Measurements from ENCODE around the gene CA5B.
"Not testable (repeated sequence)": the region's sequence is repeated elsewhere in the genome, so short reads cannot be mapped to it uniquely, and the experiment has no call there.

The CA5B gene

GRCh38 chrX:15721911-15722310 lies 16.2 kb upstream of the CA5B start:
- H3K79me2 ChIP-seq (ENCODE audit: control insufficient read depth, insufficient read depth, low read length, unreplicated experiment): no peaks in the 10 kb centered on the region
- H3K36me3 ChIP-seq (ENCODE audit: insufficient read depth, low read length): no peaks in the 10 kb centered on the region
- no peak overlapping the region for H2AFZ ChIP-seq (ENCODE audit: low read length, unreplicated experiment)
- peak overlapping the region; percentile 39 for H3K4me3 ChIP-seq (ENCODE audit: low read depth, low read length)
- no peak overlapping the region; the same call in 1 of the 2 replicates for H3K27ac ChIP-seq (ENCODE audit: low read depth, low read length)
- peaks cover 8% of the 10 kb centered on the region for H3K4me1 ChIP-seq (ENCODE audit: control insufficient read depth, insufficient read depth, low read length, unreplicated experiment)
- H3K27me3 ChIP-seq (ENCODE audit: insufficient read depth, low read length): no peaks in the 10 kb centered on the region

DNA sequence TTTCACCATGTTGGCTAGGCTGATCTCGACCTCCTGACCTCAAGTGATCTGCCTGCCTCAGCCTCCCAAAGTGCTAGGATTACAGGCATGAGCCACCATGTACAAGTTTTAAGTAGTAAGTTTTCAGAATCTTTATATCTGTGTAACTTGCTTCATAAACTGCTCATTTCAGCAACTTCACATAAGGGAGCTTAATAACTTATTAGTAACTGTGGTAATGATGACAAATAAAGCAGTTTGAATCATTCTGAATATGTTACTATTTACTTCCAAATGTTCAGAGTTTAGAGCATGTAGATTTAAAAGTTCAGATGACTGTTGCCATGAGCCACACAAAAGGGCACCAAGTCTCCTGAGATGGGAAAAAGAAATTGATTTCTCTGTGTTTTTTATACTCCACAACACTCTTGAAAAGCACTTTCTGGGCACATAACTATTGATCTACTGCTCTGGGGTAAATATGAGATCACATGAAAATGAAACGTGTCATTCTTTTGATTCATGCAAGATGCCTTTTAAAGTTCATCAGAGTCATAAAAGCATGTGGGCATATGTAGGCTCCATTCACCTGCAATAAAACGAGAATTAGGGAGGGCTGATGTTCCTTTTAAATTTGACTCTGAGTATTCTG lies 14.1 kb upstream of the CA5B start:
- H3K27me3 ChIP-seq (ENCODE audit: insufficient read depth, low read length): no peaks in the 10 kb centered on the region
- no peak overlapping the region for H3K27ac ChIP-seq (ENCODE audit: low read depth, low read length)
- H3K4me3 ChIP-seq (ENCODE audit: low read depth, low read length): no peak overlapping the region
- peaks cover 8% of the 10 kb centered on the region for H3K4me1 ChIP-seq (ENCODE audit: control insufficient read depth, insufficient read depth, low read length, unreplicated experiment)
- 0 out of 2 replicates have a peak, but pooled peaks cover under 1% of the 10 kb centered on the region for H3K36me3 ChIP-seq (ENCODE audit: insufficient read depth, low read length)
- H3K79me2 ChIP-seq (ENCODE audit: control insufficient read depth, insufficient read depth, low read length, unreplicated experiment): no peaks in the 10 kb centered on the region
- H2AFZ ChIP-seq (ENCODE audit: low read length, unreplicated experiment): no peak overlapping the region

DNA sequence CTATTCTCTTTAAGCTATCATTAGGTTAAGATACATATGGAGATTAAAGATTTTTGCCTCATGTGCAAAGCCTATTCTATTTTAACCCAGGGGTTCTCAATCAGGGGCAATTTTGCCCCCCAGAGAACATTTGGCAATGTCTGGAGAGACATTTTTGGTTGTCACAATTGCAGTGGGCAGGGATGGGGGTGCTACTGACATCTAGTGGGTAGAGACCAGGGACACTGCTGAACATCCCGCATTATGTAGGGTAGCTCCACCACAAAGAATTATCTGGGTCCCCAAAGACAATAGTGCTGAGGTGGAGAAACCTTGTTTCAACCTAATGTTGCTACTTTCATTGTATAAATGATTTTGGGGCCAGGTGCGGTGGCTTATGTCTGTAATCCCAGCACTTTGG lies 13.2 kb upstream of the CA5B start:
- peaks cover 3% of the 10 kb centered on the region; the same call in 1 of the 2 replicates for H3K36me3 ChIP-seq (ENCODE audit: insufficient read depth, low read length)
- H3K4me1 ChIP-seq (ENCODE audit: control insufficient read depth, insufficient read depth, low read length, unreplicated experiment): peaks cover 8% of the 10 kb centered on the region
- H3K27me3 ChIP-seq (ENCODE audit: insufficient read depth, low read length): no peaks in the 10 kb centered on the region
- H3K4me3 ChIP-seq (ENCODE audit: low read depth, low read length): no peak overlapping the region
- no peaks in the 10 kb centered on the region for H3K79me2 ChIP-seq (ENCODE audit: control insufficient read depth, insufficient read depth, low read length, unreplicated experiment)
- no peak overlapping the region for H3K27ac ChIP-seq (ENCODE audit: low read depth, low read length)
- no peak overlapping the region for H2AFZ ChIP-seq (ENCODE audit: low read length, unreplicated experiment)

DNA sequence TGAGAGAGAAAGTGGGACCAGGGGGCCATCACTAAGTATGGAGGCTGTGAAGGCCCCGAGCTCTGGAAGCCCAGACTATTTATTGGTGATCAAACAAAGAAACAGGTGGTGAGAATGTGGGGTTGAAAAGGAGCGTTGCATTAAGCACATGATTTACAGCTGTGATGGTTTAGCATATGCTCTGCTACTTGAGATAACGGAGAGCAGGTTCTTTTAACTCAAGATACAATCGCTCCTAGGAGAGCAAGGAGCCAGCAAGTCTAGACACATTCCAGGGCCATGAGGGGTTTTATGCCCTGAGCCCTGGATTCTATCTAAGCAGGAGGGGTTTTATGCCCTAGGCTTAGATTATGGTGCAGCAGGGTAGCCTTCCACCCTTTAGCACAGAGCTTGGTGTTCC lies 6.7 kb upstream of the CA5B start:
- not testable (repeated sequence) for H3K27ac ChIP-seq (ENCODE audit: low read depth, low read length); H3K4me3 ChIP-seq (ENCODE audit: low read depth, low read length); H3K36me3 ChIP-seq (ENCODE audit: insufficient read depth, low read length)

GRCh38 chrX:15737190-15737958 lies 696 bp upstream of the CA5B start:
- Histone ChIP-seq H3K27ac (ENCODE audit: low read depth, low read length) (no peak overlapping the region), H3K79me2 (ENCODE audit: control insufficient read depth, insufficient read depth, low read length, unreplicated experiment) (no peaks in the 10 kb centered on the region), H3K36me3 (ENCODE audit: insufficient read depth, low read length) (no peaks in the 10 kb centered on the region), H3K4me3 (ENCODE audit: low read depth, low read length) (peak overlapping the region; percentile 63), H3K27me3 (ENCODE audit: insufficient read depth, low read length) (no peaks in the 10 kb centered on the region), H2AFZ (ENCODE audit: low read length, unreplicated experiment) (peak overlapping the region; percentile 39), H3K4me1 (ENCODE audit: control insufficient read depth, insufficient read depth, low read length, unreplicated experiment) (peaks cover 16% of the 10 kb centered on the region)

More for the DNA sequence above, 6.7 kb upstream of the CA5B start:
- not testable (repeated sequence) for H3K4me1 ChIP-seq (ENCODE audit: control insufficient read depth, insufficient read depth, low read length, unreplicated experiment); H3K27me3 ChIP-seq (ENCODE audit: insufficient read depth, low read length); H2AFZ ChIP-seq (ENCODE audit: low read length, unreplicated experiment); H3K79me2 ChIP-seq (ENCODE audit: control insufficient read depth, insufficient read depth, low read length, unreplicated experiment)

DNA sequence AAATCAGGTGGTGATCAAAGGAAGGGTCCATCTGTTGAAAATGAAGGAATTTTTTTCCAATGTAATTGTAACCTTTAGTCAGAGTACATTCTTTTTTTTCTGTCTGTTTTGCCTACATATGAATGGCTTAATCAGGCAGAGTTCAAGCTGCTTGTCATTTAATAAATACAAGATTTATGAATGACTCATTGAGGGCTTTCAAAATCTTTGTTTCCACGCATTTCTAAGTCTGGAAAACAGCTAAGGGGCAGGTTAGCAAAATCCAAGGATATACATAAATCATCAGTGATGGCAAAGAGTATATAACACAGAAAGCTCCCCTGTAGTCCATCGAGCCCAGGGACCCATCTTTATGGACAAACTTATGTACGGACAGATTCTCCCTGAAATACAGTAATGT lies 1.8 kb downstream of the CA5B start:
- no peak overlapping the region for H2AFZ ChIP-seq (ENCODE audit: low read length, unreplicated experiment)
- H3K4me1 ChIP-seq (ENCODE audit: control insufficient read depth, insufficient read depth, low read length, unreplicated experiment): peaks cover 20% of the 10 kb centered on the region
- no peaks in the 10 kb centered on the region for H3K79me2 ChIP-seq (ENCODE audit: control insufficient read depth, insufficient read depth, low read length, unreplicated experiment)
- H3K27ac ChIP-seq (ENCODE audit: low read depth, low read length): no peak overlapping the region
- H3K27me3 ChIP-seq (ENCODE audit: insufficient read depth, low read length): no peaks in the 10 kb centered on the region
- H3K4me3 ChIP-seq (ENCODE audit: low read depth, low read length): no peak overlapping the region
- no peaks in the 10 kb centered on the region for H3K36me3 ChIP-seq (ENCODE audit: insufficient read depth, low read length)

DNA sequence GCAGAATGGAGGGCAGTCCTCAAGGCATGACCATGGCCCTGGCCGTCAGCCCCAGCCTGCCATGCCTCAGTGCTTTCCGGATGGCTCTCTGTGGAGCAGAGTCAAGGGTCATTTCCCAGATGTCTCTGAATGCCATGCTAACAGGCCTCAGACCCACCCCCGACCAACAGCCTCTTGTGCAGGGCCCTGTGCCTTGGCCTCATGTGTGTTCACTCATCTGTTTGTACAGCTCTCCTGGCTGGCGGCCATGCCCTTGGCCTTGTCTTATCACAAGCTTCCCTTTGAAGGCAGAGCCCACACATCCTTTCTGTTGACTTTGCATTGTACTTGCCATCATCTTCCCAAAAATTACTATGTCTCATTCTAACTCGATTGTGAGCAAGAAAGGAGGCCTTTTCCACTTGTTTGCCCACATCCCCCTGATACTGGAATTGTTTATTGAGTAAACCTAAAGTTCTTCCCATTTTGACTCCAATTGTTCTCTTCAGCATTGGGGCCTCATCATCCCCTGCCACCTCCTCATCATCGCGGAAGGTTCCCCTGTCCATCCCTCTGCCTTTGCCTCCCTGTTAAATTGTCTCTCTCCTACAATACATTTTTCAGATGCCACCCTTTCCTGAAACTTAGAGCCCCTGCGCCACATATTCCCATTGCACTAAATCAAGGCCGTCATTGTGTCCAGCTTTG lies 6.3 kb downstream of the CA5B start:
- no peaks in the 10 kb centered on the region for H3K36me3 ChIP-seq (ENCODE audit: insufficient read depth, low read length)
- H3K79me2 ChIP-seq (ENCODE audit: control insufficient read depth, insufficient read depth, low read length, unreplicated experiment): no peaks in the 10 kb centered on the region
- peaks cover 17% of the 10 kb centered on the region for H3K4me1 ChIP-seq (ENCODE audit: control insufficient read depth, insufficient read depth, low read length, unreplicated experiment)
- no peak overlapping the region for H2AFZ ChIP-seq (ENCODE audit: low read length, unreplicated experiment)
- no peak overlapping the region for H3K4me3 ChIP-seq (ENCODE audit: low read depth, low read length)
- H3K27ac ChIP-seq (ENCODE audit: low read depth, low read length): no peak overlapping the region
- H3K27me3 ChIP-seq (ENCODE audit: insufficient read depth, low read length): no peaks in the 10 kb centered on the region

DNA sequence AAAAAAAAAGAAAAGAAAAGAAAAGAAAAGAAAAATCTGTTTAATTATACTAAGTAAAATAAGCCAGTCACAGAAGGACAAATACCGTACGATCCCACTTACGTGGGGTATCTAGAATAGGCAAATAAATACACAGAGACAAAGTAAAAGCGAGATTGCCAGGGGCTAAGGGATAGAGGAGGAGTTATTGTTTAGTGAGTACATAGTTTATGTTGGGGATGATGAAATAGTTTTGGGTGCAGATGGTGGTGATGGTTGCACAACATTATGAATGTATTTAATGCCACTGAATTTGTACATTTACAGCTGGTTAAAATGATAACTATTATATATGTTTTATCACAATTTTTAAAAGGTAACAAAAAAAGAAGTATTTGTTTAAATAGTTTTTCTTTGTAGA lies 7.1 kb downstream of the CA5B start:
- Histone ChIP-seq H3K4me1 (ENCODE audit: control insufficient read depth, insufficient read depth, low read length, unreplicated experiment) (peaks cover 17% of the 10 kb centered on the region), H3K27ac (ENCODE audit: low read depth, low read length) (no peak overlapping the region), H3K4me3 (ENCODE audit: low read depth, low read length) (no peak overlapping the region), H3K36me3 (ENCODE audit: insufficient read depth, low read length) (no peaks in the 10 kb centered on the region), H3K79me2 (ENCODE audit: control insufficient read depth, insufficient read depth, low read length, unreplicated experiment) (no peaks in the 10 kb centered on the region), H3K27me3 (ENCODE audit: insufficient read depth, low read length) (no peaks in the 10 kb centered on the region), H2AFZ (ENCODE audit: low read length, unreplicated experiment) (no peak overlapping the region)

GRCh38 chrX:15746651-15747050 lies 8.6 kb downstream of the CA5B start:
- not testable (repeated sequence) for H3K27me3 ChIP-seq (ENCODE audit: insufficient read depth, low read length); H3K27ac ChIP-seq (ENCODE audit: low read depth, low read length); H3K36me3 ChIP-seq (ENCODE audit: insufficient read depth, low read length); H3K79me2 ChIP-seq (ENCODE audit: control insufficient read depth, insufficient read depth, low read length, unreplicated experiment); H3K4me3 ChIP-seq (ENCODE audit: low read depth, low read length); H2AFZ ChIP-seq (ENCODE audit: low read length, unreplicated experiment)
- peaks cover 28% of the 10 kb centered on the region for H3K4me1 ChIP-seq (ENCODE audit: control insufficient read depth, insufficient read depth, low read length, unreplicated experiment)

GRCh38 chrX:15747626-15748173 lies 9.6 kb downstream of the CA5B start:
- no peaks in the 10 kb centered on the region for H3K36me3 ChIP-seq (ENCODE audit: insufficient read depth, low read length)
- no peak overlapping the region for H3K27ac ChIP-seq (ENCODE audit: low read depth, low read length)
- H3K4me1 ChIP-seq (ENCODE audit: control insufficient read depth, insufficient read depth, low read length, unreplicated experiment): peaks cover 31% of the 10 kb centered on the region
- H3K79me2 ChIP-seq (ENCODE audit: control insufficient read depth, insufficient read depth, low read length, unreplicated experiment): no peaks in the 10 kb centered on the region
- H2AFZ ChIP-seq (ENCODE audit: low read length, unreplicated experiment): no peak overlapping the region
- H3K27me3 ChIP-seq (ENCODE audit: insufficient read depth, low read length): no peaks in the 10 kb centered on the region
- H3K4me3 ChIP-seq (ENCODE audit: low read depth, low read length): no peak overlapping the region
